NCI-H1436 (cell line): ENCODE data around the gene MDN1.

Experiments
- DNase-seq: peaks from one replicate; lab custom pipeline; 2025; lab: John Stamatoyannopoulos, UW

MDN1 gene

GRCh38 chr6:89597988-89598387 lies 221.6 kb downstream of the MDN1 start:
- DNase-seq, result no peak

- no peak for DNase-seq
These were observed 222.2 kb downstream of the MDN1 start for GRCh38 chr6:89597372-89597771.

GRCh38 chr6:89596484-89596883 lies 223.1 kb downstream of the MDN1 start:
- no peak for DNase-seq

GRCh38 chr6:89596056-89596455 lies 223.5 kb downstream of the MDN1 start:
- no peak for DNase-seq
